ENCODE measurements around the gene SIPA1L3. TPM values are rescaled to one million over a fixed set of nuclear protein-coding genes. Genes with fewer than 3 reads are reported as not detected.

SIPA1L3 gene
- total RNA-seq, 4 donors from 2014 or later: 4.1 to 18.7 (median 6.1) TPM

GRCh38 chr19:37928527-37929286 is 21.7 kb downstream of the SIPA1L3 start:
- Histone ChIP-seq H3K27me3 (no peaks in the 10 kb centered on the region), H3K9me3 (no peaks in the 10 kb centered on the region), H3K4me1 (peaks cover 15 to 23% of the 10 kb centered on the region in 2 donors), H3K36me3 (no peaks in the 10 kb centered on the region), H3K27ac (no peak overlapping the region), H3K4me3 (no peak overlapping the region)
- ATAC-seq (no peak), DNase-seq (no peak)
- TF ChIP-seq POLR2A (IDR thresholded peaks at IDR 0.05): no peak
- no peak for TF ChIP-seq CTCF (IDR thresholded peaks at IDR 0.05 in 4 of 5, conservative IDR thresholded peaks at IDR 0.05 in 1 of 5)
- intact Hi-C loops (cut with DNase I; ENCODE audit: low total_unique reads): no loop called here
- in situ Hi-C loops (cut with MboI; ENCODE audit: low sequenced_read_pairs in 4 of 4): no loop called here

- H3K4me1 ChIP-seq: peaks cover 22 to 26% of the 10 kb centered on the region in 2 donors
- no peak for DNase-seq
- in situ Hi-C loops (cut with MboI; ENCODE audit: low sequenced_read_pairs in 4 of 4) (no loop called here), intact Hi-C loops (cut with DNase I; ENCODE audit: low total_unique reads) (no loop called here)
- no peak for ATAC-seq
- no peaks in the 10 kb centered on the region for H3K9me3 ChIP-seq
- TF ChIP-seq POLR2A (IDR thresholded peaks at IDR 0.05) (no peak), CTCF (IDR thresholded peaks at IDR 0.05 in 4 of 5, conservative IDR thresholded peaks at IDR 0.05 in 1 of 5) (no peak)
- no peak overlapping the region for H3K4me3 ChIP-seq
- H3K27me3 ChIP-seq: no peaks in the 10 kb centered on the region
- no peaks in the 10 kb centered on the region for H3K36me3 ChIP-seq
- H3K27ac ChIP-seq: no peak overlapping the region
These were observed 22.4 kb downstream of the SIPA1L3 start for GRCh38 chr19:37929355-37929923.

GRCh38 chr19:37930416-37930815 is 23.4 kb downstream of the SIPA1L3 start:
- intact Hi-C loops (cut with DNase I; ENCODE audit: low total_unique reads): no loop called here
- Histone ChIP-seq H3K27me3 (no peaks in the 10 kb centered on the region), H3K27ac (no peak overlapping the region), H3K4me3 (no peak overlapping the region), H3K4me1 (peaks cover 22 to 26% of the 10 kb centered on the region in 2 donors), H3K36me3 (no peaks in the 10 kb centered on the region), H3K9me3 (no peaks in the 10 kb centered on the region)
- ATAC-seq: no peak
- TF ChIP-seq CTCF (IDR thresholded peaks at IDR 0.05 in 4 of 5, conservative IDR thresholded peaks at IDR 0.05 in 1 of 5) (no peak), POLR2A (IDR thresholded peaks at IDR 0.05) (no peak)
- DNase-seq: no peak
- in situ Hi-C loops (cut with MboI; ENCODE audit: low sequenced_read_pairs in 4 of 4): no loop called here

- ATAC-seq: peak in 1 of 2 donors; percentile 49
- TF ChIP-seq POLR2A (IDR thresholded peaks at IDR 0.05): no peak
- TF ChIP-seq CTCF (IDR thresholded peaks at IDR 0.05 in 4 of 5, conservative IDR thresholded peaks at IDR 0.05 in 1 of 5): no peak
- Histone ChIP-seq H3K27me3 (no peaks in the 10 kb centered on the region), H3K4me1 (peaks cover 22 to 26% of the 10 kb centered on the region in 2 donors), H3K36me3 (no peaks in the 10 kb centered on the region), H3K9me3 (no peaks in the 10 kb centered on the region), H3K4me3 (no peak overlapping the region), H3K27ac (no peak overlapping the region)
- peak in 1 of 2 donors; percentile 16 for DNase-seq
- in situ Hi-C loops (cut with MboI; ENCODE audit: low sequenced_read_pairs in 4 of 4): no loop called here
- intact Hi-C loops (cut with DNase I; ENCODE audit: low total_unique reads): no loop called here
These were observed 25.1 kb downstream of the SIPA1L3 start for GRCh38 chr19:37931881-37932655.
